ENCODE results near the gene SERPINI1. TPM values are rescaled to one million over a fixed set of nuclear protein-coding genes. Genes with fewer than 3 reads are reported as not detected.

Gene SERPINI1, protein sequence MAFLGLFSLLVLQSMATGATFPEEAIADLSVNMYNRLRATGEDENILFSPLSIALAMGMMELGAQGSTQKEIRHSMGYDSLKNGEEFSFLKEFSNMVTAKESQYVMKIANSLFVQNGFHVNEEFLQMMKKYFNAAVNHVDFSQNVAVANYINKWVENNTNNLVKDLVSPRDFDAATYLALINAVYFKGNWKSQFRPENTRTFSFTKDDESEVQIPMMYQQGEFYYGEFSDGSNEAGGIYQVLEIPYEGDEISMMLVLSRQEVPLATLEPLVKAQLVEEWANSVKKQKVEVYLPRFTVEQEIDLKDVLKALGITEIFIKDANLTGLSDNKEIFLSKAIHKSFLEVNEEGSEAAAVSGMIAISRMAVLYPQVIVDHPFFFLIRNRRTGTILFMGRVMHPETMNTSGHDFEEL
- 3.8 TPM for polyA plus RNA-seq (2012; ENCODE audit: insufficient read depth, insufficient read length)

DNA sequence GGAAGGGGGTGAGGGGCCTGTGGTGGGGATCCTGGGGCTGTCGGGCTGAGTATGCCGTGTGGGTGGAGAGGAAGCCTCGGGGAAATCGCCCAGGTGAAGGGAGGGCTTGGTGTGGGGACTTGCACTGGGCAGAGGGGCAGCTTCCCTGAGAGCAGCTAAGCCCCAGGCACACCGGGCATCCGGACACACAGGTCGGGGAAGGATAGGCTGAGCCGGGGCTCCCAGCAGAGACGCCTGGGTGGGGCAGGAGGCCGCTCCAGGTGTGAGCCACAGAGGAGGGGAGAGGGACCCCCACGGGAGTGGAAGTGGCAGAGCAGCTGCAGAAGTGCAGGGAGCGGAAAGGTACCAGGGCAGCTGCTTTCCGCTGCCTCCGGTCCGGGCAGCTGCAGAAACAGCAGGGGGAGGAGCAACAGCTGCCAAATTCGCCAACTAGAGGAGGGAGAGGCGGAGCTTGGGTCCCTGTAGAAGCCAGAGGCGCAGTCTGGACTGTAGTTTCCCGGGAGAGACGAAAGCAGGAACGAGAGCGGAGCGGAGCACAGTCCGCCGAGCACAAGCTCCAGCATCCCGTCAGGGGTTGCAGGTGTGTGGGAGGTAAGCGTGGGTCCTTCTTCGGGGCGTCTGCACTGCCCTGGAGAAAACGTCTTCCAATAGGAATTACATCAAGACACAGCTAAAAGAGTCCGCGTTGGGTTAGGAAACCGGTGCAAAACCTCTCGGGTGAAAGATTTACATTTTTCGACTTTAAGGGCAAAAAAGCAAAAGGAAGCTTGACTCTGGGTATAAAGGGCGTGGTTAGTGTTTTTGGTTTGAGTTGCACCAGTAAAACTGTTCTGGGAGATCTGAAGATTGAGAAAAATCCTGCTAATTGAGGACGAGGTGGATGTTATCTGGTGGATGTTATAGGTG lies at the start of gene SERPINI1:
TSS of gene SERPINI1 (plus strand) at position 489 of the 906 bp plus-strand sequence. CDS start 53,408 bp downstream, outside the sequence.
- H3K4me3 ChIP-seq (ENCODE audit: low read length): peak within 1 kb of the TSS; percentile 93
- peak; percentile 87 for DNase-seq (ENCODE audit: low read depth, low spot score)

DNA sequence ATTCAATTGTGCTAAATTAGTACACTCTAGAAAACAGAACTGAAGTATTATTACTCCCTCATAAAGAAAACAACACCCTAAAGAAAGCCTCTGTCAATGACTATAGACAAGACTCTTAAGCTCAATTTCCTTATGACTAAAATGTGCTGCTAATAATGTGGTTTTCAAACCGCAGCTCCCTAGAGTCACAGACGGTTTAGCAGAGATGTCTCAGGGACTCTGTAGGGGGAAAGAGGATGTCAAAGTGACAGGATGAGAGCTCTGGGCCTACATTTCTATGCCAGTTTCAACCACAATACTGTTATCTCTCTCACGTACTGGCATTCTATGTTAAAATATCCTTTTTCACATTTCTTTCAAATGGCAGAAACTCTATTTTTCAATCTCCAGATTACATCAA lies 44.2 kb upstream of the SERPINI1 start:
- peak; percentile 95 for DNase-seq (ENCODE audit: low read depth, low spot score)

DNA sequence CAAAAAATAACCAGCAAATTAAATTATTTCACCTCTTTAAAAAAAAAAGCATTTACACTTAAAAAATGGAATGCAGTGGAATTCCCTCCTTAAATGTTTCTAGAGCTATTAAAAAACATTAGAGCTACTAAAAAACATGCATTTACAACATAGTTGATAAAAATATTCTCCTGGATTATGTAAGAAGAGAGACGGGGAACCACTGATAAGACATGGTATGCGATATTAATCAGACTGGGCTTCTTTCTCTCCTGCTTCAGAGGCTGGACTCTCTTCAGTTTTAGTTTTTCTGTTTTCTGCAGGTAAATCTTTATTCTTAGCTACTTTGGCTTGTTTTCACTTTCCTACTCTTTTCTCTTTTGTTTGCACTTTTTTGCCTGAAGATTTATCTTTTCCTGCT lies 41.4 kb upstream of the SERPINI1 start:
- H3K4me3 ChIP-seq (ENCODE audit: low read length): no peak overlapping the region
- no peak for DNase-seq (ENCODE audit: low read depth, low spot score)

More for the DNA sequence above, 44.2 kb upstream of the SERPINI1 start:
- no peak overlapping the region for H3K4me3 ChIP-seq (ENCODE audit: low read length)

DNA sequence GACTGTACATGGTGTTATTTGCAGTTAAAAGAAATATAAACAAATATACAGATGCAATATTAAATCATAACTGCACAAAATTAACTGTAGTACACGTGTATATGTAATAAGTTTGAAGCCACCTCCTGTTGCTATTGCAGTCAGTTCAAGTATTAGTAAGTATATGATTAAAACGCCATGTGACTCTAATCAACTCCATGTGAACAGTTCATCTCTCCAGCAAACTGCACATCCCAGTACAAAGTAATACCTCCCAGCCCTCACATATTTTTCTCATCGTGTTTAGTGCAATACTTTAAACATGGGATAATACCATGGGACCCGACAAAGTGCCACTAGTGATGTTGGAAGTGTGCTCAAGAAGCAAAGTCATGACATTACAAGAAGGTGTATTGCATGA lies 35.5 kb upstream of the SERPINI1 start:
- no peak for DNase-seq (ENCODE audit: low read depth, low spot score)

DNA sequence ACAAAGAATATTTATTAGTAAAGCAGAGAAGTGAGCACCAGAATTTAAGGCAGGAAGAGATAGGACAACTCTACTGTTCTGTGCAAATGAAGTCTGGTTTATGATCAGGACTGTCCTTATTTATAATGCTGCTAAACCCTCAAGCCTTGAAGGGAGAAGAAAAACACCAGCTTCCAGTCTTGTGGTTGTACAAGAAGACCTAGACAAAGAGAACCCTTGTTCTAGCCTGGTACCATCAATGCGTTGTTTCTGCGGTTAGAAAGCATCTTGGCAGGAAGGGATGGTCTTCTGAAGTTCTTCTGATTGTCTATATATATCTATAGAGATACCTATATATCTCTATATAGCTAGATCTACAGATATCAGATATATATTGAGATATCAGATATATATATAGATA lies 34.6 kb upstream of the SERPINI1 start:
- no peak overlapping the region for H3K4me3 ChIP-seq (ENCODE audit: low read length)
- no peak for DNase-seq (ENCODE audit: low read depth, low spot score)

More for the DNA sequence above, 35.5 kb upstream of the SERPINI1 start:
- H3K4me3 ChIP-seq (ENCODE audit: low read length): no peak overlapping the region

DNA sequence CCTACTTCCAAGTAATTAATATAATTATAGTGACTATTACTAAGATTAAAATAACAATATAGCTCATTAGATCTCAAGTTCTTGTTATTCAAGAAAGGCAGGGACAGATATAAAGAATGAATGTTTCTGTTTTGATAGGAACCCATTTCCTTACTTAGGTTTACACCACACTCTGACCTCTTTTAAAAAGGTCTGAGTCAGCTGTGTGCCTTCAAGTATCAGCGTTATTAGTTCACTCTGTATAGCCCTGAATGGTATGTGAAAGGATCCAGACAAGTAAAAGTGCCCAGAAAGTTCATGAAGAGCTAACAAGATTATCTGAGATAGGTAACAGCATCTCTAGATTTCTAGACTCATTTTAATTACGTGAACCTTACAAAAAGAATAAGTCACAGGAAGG lies 29.7 kb upstream of the SERPINI1 start:
- H3K4me3 ChIP-seq (ENCODE audit: low read length): no peak overlapping the region
- DNase-seq (ENCODE audit: low read depth, low spot score): no peak

DNA sequence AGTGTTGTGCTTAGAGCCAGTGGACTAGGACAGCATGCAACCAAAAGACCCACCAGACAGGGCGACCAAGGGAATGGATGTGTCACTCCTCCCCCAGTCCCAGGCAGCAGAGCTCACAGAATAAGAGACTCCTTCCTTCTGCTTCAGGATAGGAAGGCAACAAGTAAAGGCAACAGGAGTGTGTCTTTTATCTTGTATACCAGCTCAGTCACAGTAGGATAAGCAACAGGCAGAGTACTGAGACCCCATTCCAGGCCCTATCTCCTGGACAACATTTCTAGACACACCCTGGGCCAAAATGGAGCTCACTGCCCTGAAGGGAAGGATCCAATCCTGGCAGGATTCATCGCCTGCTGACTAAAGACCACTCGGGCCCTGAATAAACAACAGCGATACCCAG lies 25.8 kb upstream of the SERPINI1 start:
- H3K4me3 ChIP-seq (ENCODE audit: low read length): no peak overlapping the region
- DNase-seq (ENCODE audit: low read depth, low spot score): no peak

DNA sequence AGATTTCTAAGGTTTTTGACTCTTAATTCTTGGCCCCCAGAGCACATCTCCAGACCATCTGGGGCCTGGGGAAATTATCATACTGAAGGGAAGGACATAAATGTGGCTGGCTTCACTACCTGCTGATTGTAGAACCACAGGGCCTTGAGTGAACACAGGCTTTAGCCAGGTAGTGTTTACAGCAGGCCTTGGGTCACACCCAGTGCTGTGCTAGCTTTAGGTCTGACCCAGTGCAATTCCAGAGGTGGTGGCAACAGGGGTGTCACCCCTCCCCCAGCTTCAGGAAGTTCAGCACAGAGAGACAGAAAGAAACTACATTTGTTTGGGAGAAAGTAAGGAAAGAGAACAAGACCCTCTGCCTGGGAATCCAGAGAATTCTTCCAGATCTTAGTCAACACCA lies 25.0 kb upstream of the SERPINI1 start:
- H3K4me3 ChIP-seq (ENCODE audit: low read length): no peak overlapping the region
- no peak for DNase-seq (ENCODE audit: low read depth, low spot score)

DNA sequence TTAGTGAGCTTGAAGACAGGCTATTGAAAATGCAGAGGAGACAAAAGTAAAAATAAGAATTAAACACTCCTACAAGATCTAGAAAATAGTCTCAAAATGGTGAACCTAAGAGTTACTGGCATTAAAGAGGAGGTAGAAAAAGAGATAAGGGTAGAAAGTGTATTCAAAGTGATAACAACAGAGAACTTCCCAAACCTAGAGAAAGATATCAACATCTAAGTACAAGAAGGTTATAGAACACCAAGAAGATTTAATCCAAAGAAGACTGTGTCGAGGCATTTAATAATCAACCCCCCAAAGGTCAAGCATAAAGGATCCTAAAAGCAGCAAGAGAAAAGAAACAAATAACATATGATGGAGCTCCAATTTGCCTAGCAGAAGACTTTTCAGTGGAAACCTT lies 24.1 kb upstream of the SERPINI1 start:
- no peak overlapping the region for H3K4me3 ChIP-seq (ENCODE audit: low read length)
- no peak for DNase-seq (ENCODE audit: low read depth, low spot score)

DNA sequence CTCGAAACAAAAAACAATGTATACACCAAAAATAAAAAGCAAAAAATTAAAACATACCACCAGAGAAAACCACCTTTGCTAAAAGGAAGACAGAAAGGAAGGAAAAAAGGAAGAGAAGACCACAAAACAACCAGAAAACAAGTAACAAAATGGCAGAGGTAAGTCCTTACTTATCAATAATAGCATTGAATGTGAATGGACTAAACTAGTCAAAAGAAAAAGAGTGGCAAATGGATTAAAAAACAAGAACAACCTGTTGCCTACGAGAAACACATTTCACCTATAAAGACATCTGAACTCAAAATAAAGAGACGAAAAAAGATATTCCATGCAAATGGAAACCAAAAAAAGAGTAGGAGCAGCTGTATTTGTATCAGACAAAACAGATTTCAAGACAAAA lies 23.1 kb upstream of the SERPINI1 start:
- H3K4me3 ChIP-seq (ENCODE audit: low read length): no peak overlapping the region
- no peak for DNase-seq (ENCODE audit: low read depth, low spot score)

DNA sequence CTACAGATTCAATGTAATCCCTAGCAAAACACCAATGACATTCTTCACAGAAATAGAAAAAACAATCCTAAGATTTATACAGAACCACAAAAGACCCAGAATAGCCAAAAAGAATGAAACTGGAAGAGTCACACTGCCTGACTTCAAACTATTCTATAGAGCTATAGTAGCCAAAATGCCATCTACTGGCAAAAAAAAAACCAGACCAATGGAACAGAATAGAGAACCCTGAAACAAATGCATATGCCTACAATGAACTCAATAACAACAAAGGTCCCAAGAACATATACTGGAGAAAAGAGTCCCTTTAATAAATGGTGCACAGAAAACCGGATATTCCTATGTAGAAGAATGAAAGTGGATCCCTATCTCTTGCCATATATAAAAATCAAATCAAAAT lies 20.6 kb upstream of the SERPINI1 start:
- no peak overlapping the region for H3K4me3 ChIP-seq (ENCODE audit: low read length)
- no peak for DNase-seq (ENCODE audit: low read depth, low spot score)

DNA sequence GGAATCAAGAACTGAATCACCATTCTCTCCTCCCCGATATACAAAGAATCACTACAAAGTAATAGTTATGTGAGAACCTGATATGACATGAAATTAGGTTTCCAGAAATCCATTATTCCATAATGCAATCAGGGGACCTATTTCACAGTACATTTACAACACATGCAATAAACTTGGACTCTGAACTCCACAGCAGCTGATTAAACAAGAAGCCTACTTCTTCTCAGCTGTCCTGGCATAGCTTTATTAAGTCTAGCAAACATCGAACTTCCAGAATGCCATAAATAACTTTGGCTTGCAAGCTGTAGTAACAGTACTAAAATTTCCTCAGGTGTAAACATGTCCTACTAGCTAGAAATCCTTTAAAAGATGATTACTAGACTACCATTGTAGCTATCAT lies 18.6 kb upstream of the SERPINI1 start:
- no peak overlapping the region for H3K4me3 ChIP-seq (ENCODE audit: low read length)
- no peak for DNase-seq (ENCODE audit: low read depth, low spot score)

DNA sequence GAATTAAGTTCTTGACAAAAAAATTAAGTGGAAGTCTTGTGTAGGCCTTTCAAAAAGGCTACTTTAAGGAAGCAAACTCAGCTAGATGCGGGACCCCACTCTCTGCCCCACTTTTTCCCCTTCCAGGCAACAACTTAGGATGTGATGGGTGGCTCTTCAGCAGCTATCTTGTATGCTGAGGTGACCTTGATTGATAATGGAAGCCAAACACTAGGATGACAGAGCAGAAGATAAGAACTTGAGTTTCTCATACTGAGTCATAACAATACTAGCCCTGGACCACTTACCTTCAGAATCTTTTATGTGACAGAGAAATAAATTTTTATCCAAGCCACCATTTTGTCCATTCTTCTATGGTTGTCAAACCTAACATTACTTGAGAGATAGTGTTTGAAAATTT lies 16.9 kb upstream of the SERPINI1 start:
- H3K4me3 ChIP-seq (ENCODE audit: low read length): no peak overlapping the region

DNA sequence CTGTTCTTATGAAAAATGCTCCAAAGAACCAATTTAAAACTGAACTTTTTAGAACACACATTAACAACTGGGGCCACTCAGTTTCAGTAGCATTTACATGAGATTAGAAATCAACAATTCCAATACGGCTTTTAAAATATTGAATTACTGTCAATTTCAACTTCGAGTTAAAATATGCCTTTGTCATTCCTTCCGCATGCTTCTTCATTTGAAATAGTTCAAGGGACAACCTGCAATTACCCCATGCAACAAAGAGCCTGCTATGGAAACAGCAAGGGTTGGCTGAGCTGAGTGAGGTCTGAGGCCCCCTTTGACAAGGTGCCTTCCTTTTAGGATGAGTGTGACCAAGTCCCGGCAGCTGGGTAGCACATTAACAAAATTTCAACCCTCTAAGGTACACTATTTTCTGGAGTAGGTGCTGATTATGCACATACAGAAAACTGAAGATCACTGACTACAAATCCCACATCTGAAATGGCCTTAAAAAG lies 12.5 kb upstream of the SERPINI1 start:
- no peak overlapping the region for H3K4me3 ChIP-seq (ENCODE audit: low read length)
- DNase-seq (ENCODE audit: low read depth, low spot score): no peak

More for the DNA sequence above, 16.9 kb upstream of the SERPINI1 start:
- DNase-seq (ENCODE audit: low read depth, low spot score): no peak

DNA sequence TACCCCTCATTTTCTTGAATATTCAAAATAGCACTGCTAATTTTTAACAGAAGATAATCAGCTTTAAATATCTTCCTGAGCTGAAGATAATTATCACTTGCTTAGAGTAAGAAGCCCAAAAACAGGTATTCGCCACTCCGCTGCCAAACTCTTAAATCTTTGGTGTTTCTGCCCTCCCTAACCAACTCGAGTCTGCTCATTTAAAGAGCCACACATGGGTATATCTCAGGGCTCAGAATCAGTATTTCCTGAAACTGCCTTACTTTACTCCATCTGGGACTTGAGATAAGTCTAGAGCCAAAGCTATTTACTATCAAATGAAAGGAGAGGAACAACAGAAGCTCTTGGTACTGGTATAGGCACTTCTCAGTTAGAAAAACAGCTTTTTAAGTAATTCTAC lies 11.6 kb upstream of the SERPINI1 start:
- no peak overlapping the region for H3K4me3 ChIP-seq (ENCODE audit: low read length)
- no peak for DNase-seq (ENCODE audit: low read depth, low spot score)

DNA sequence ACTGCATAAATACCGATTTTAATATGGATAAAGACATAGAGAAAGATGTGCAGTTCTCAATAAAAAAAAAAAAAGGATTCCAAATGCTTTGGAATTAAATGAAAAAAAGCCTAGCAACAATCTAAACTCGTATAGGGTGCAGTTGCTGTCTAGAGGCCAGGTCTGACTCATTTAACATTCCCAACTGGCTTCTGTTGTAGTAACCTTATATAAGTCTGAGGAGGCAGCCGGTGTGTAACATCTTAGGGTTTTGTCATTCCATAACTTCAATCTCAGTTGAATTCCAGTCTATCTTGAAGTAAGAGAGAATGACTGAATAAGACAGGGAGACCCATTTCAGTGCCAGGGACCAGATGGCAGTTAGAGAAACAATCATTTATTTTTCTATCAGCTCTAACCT lies 7.3 kb upstream of the SERPINI1 start:
- no peak overlapping the region for H3K4me3 ChIP-seq (ENCODE audit: low read length)
- DNase-seq (ENCODE audit: low read depth, low spot score): no peak

DNA sequence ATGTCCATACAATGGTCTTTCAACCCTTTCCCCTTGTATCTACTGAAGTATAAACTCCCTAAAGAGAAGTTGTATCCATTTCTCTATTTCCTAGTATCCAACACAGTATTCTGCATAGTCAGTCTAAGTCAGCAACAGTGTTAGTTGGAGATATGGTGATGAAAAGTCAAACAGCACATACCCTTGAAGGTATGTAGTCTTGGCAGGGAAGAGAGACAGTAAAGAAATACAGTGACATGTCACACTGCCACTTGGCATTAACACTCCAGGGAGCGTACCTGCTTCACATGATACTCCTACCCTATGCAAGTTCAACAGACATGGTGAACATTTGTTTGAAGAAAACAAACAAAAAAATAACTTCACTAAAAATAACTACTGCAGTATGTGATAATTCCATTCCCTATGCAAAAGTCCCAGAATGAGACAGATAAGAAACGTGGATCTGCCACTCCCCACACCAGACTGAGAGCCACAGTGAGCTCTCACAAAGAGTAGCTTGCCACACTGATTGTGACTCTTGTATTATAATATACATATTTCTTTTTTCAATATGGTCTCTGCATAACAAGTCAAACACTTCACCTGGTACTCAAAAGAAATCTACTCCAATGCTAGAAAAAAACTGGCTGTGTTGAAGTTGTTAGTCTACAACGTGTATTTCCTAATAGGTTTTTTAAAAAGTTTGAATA lies 6.7 kb upstream of the SERPINI1 start:
- DNase-seq (ENCODE audit: low read depth, low spot score): no peak
- H3K4me3 ChIP-seq (ENCODE audit: low read length): no peak overlapping the region

DNA sequence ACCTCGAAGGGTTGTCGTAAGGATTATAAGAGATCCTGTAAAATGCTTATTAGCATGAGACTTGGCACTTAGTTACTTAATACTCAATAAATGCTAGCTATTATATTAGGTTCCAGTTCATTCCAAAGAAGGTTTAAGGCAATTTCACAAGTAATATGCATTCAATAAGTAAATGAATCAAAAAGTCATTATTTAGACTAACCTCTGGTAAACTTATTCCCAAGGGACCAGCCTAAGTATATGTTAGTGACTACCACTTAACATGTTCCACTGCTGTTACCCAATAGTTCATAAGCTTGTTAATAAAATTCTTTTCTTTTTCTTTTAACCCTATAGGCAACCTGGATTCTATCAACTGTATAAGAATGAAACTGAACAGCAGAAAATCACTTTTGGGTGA lies 5.9 kb upstream of the SERPINI1 start:
- H3K4me3 ChIP-seq (ENCODE audit: low read length): no peak overlapping the region
- no peak for DNase-seq (ENCODE audit: low read depth, low spot score)

DNA sequence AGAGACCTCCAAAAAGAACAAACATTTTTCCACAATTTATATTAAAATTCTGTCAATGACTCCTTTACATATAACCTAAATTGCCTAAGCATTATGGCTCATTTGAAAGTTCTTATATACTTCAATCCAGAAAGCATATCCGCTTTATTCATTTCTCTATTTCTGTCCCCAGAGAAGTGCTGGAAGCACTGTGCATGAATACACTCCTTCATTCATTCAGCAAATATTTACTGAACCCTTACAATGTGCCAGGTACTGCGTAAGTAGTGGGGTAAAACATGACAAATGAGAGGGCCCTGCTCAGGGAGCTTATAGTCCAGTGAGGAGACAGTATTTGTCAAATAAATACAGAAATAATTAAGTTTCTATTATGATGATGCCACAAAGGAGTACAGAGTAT lies 4.1 kb upstream of the SERPINI1 start:
- DNase-seq (ENCODE audit: low read depth, low spot score): no peak
- no peak overlapping the region for H3K4me3 ChIP-seq (ENCODE audit: low read length)
